ENCODE results near the gene TMTC2.
"Not testable (repeated sequence)": the region's sequence is repeated elsewhere in the genome, so short reads cannot be mapped to it uniquely, and the experiment has no call there.

Gene TMTC2

GRCh38 chr12:82723891-82724290, 37.2 kb downstream of the TMTC2 start:
- no peak for DNase-seq (ENCODE audit: insufficient read length, low spot score)
- FAIRE-seq, result peak; percentile 49

GRCh38 chr12:82725741-82726140, 39.0 kb downstream of the TMTC2 start:
- no peak for DNase-seq (ENCODE audit: insufficient read length, low spot score)
- no peak for FAIRE-seq

- DNase-seq (ENCODE audit: insufficient read length, low spot score), result no peak
- FAIRE-seq, result no peak
Observed at GRCh38 chr12:82727886-82728285, 41.2 kb downstream of the TMTC2 start.

- DNase-seq (ENCODE audit: insufficient read length, low spot score) (no peak), FAIRE-seq (no peak)
Observed at GRCh38 chr12:82728710-82729109, 42.0 kb downstream of the TMTC2 start.

GRCh38 chr12:82730953-82731459, 44.3 kb downstream of the TMTC2 start:
- FAIRE-seq, result no peak

GRCh38 chr12:82740129-82741000, 53.7 kb downstream of the TMTC2 start:
- DNase-seq (ENCODE audit: insufficient read length, low spot score) (no peak), FAIRE-seq (no peak)

More at GRCh38 chr12:82730953-82731459, 44.3 kb downstream of the TMTC2 start:
- DNase-seq (ENCODE audit: insufficient read length, low spot score), result no peak

GRCh38 chr12:82745063-82745674, 58.5 kb downstream of the TMTC2 start:
- DNase-seq (ENCODE audit: insufficient read length, low spot score) (no peak), FAIRE-seq (peak; percentile 21)

- FAIRE-seq, result no peak
- DNase-seq (ENCODE audit: insufficient read length, low spot score), result no peak
Observed at GRCh38 chr12:82745807-82746206, 59.1 kb downstream of the TMTC2 start.

GRCh38 chr12:82746668-82747067, 60.0 kb downstream of the TMTC2 start:
- FAIRE-seq (no peak), DNase-seq (ENCODE audit: insufficient read length, low spot score) (no peak)

GRCh38 chr12:82749015-82749414, 62.3 kb downstream of the TMTC2 start:
- FAIRE-seq, result no peak
- DNase-seq (ENCODE audit: insufficient read length, low spot score), result no peak

GRCh38 chr12:82754856-82755255, 68.2 kb downstream of the TMTC2 start:
- DNase-seq (ENCODE audit: insufficient read length, low spot score) (no peak), FAIRE-seq (no peak)

- DNase-seq (ENCODE audit: insufficient read length, low spot score), result no peak
- FAIRE-seq, result no peak
Observed at GRCh38 chr12:82756303-82756702, 69.6 kb downstream of the TMTC2 start.

GRCh38 chr12:82757059-82757458, 70.4 kb downstream of the TMTC2 start:
- FAIRE-seq, result no peak

GRCh38 chr12:82757656-82758055, 71.0 kb downstream of the TMTC2 start:
- DNase-seq (ENCODE audit: insufficient read length, low spot score) (no peak), FAIRE-seq (peak; percentile 66)

More at GRCh38 chr12:82757059-82757458, 70.4 kb downstream of the TMTC2 start:
- no peak for DNase-seq (ENCODE audit: insufficient read length, low spot score)

- no peak for FAIRE-seq
- DNase-seq (ENCODE audit: insufficient read length, low spot score), result no peak
Observed at GRCh38 chr12:82758749-82759330, 72.1 kb downstream of the TMTC2 start.

GRCh38 chr12:82760423-82760822, 73.7 kb downstream of the TMTC2 start:
- no peak for FAIRE-seq

GRCh38 chr12:82765206-82765605, 78.5 kb downstream of the TMTC2 start:
- not testable (repeated sequence) for FAIRE-seq; DNase-seq (ENCODE audit: insufficient read length, low spot score)

More at GRCh38 chr12:82760423-82760822, 73.7 kb downstream of the TMTC2 start:
- DNase-seq (ENCODE audit: insufficient read length, low spot score), result no peak

- FAIRE-seq (no peak), DNase-seq (ENCODE audit: insufficient read length, low spot score) (no peak)
Observed at GRCh38 chr12:82765971-82766705, 79.4 kb downstream of the TMTC2 start.

GRCh38 chr12:82774666-82775065, 88.0 kb downstream of the TMTC2 start:
- DNase-seq (ENCODE audit: insufficient read length, low spot score), result no peak
- FAIRE-seq, result no peak

GRCh38 chr12:82780517-82780916, 93.8 kb downstream of the TMTC2 start:
- DNase-seq (ENCODE audit: insufficient read length, low spot score) (no peak), FAIRE-seq (peak; percentile 35)

Measured in GM19239 (cell line).